Mesenchymal stem cell (in vitro differentiated cells and primary cell): ENCODE results near the gene CFAP97.
A peak's percentile ranks its signal among the peaks of the same experiment; 100 is the strongest.

ENCODE experiments used
- DNase-seq: peaks from one replicate; pipeline ENCODE4 v3.0.0-alpha.2; 2013
- H2AFZ ChIP-seq: one replicate; pipeline ENCODE4 v1.6.1; 2013; ENCODE audit warnings: low read depth, mild to moderate bottlenecking, control low read depth, inconsistent platforms, low read length, moderate library complexity
- H2AK5ac ChIP-seq: 2 replicates; pipeline ENCODE4 v1.6.1; 2013; ENCODE audit warnings: low read length, moderate library complexity, mild to moderate bottlenecking, inconsistent platforms; ENCODE audit not compliant: severe bottlenecking
- H2BK120ac ChIP-seq: one replicate; pipeline ENCODE4 v1.6.1; 2013; ENCODE audit warnings: low read depth, mild to moderate bottlenecking, inconsistent platforms, low read length, moderate library complexity
- H2BK12ac ChIP-seq, 2 experiments: one replicate each; pipeline ENCODE4 v1.6.1; 2013; ENCODE audit warnings: inconsistent platforms in 2 of 2, low read length in 2 of 2, mild to moderate bottlenecking in 2 of 2, moderate library complexity in 2 of 2, control low read depth in 1 of 2
- H2BK15ac ChIP-seq: one replicate; pipeline ENCODE4 v1.6.1; 2013; ENCODE audit warnings: mild to moderate bottlenecking, low read depth, inconsistent platforms; ENCODE audit not compliant: poor library complexity, severe bottlenecking
- H2BK5ac ChIP-seq: 2 replicates; pipeline ENCODE4 v1.6.1; 2013; ENCODE audit warnings: low read depth, mild to moderate bottlenecking, low read length, control low read depth, inconsistent platforms; ENCODE audit not compliant: poor library complexity, severe bottlenecking
- H3K14ac ChIP-seq, 2 experiments: one replicate each; pipeline ENCODE4 v1.6.1; 2013; ENCODE audit warnings: inconsistent platforms in 2 of 2, low read length in 2 of 2, control low read depth in 1 of 2, mild to moderate bottlenecking in 1 of 2, moderate library complexity in 1 of 2
- H3K18ac ChIP-seq, 2 experiments: one replicate each; pipeline ENCODE4 v1.6.1; 2013; ENCODE audit warnings: inconsistent platforms in 2 of 2, low read length in 2 of 2, control low read depth in 1 of 2, low read depth in 1 of 2, mild to moderate bottlenecking in 1 of 2
- H3K23ac ChIP-seq, 2 experiments: one replicate each; pipeline ENCODE4 v1.6.1; 2013; ENCODE audit warnings: inconsistent platforms in 2 of 2, low read length in 2 of 2, mild to moderate bottlenecking in 2 of 2, moderate library complexity in 2 of 2, control low read depth in 1 of 2
- H3K27ac ChIP-seq: 2 replicates; pipeline ENCODE4 v1.5.1; 2013; ENCODE audit warnings: mild to moderate bottlenecking, moderate library complexity, low read length, control low read depth, inconsistent platforms; ENCODE audit not compliant: poor library complexity, severe bottlenecking
- H3K27me3 ChIP-seq, 2 experiments: 2 replicates each; pipeline versions ENCODE4 v1.6.1 to v1.7.0; 2013; ENCODE audit warnings: low read length in 2 of 2, mild to moderate bottlenecking in 2 of 2, moderate library complexity in 2 of 2, control low read depth in 1 of 2, inconsistent platforms in 1 of 2; ENCODE audit not compliant: control insufficient read depth in 1 of 2, insufficient read depth in 1 of 2
- H3K36me3 ChIP-seq, 2 experiments: 2 replicates each; pipeline versions ENCODE4 v1.6.1 to v1.7.0; 2013; ENCODE audit warnings: low read length in 2 of 2, control low read depth in 1 of 2, inconsistent platforms in 1 of 2, low read depth in 1 of 2, mild to moderate bottlenecking in 1 of 2; ENCODE audit not compliant: insufficient read depth in 2 of 2, control insufficient read depth in 1 of 2
- H3K4ac ChIP-seq, 2 experiments: one replicate each; pipeline ENCODE4 v1.6.1; 2013; ENCODE audit warnings: inconsistent platforms in 2 of 2, low read length in 2 of 2, mild to moderate bottlenecking in 2 of 2, moderate library complexity in 2 of 2, control low read depth in 1 of 2, low read depth in 1 of 2
- H3K4me1 ChIP-seq: 2 replicates; pipeline ENCODE4 v1.6.1; 2013; ENCODE audit warnings: low read depth, low read length, control low read depth; ENCODE audit not compliant: control insufficient read depth, insufficient read depth
- H3K4me2 ChIP-seq: 2 replicates; pipeline ENCODE4 v1.6.1; 2013; ENCODE audit warnings: low read length, mild to moderate bottlenecking, inconsistent platforms; ENCODE audit not compliant: poor library complexity, severe bottlenecking
- H3K4me3 ChIP-seq, 2 experiments: 2 replicates each; pipeline versions ENCODE4 v1.5.1 to v1.7.0; 2013; ENCODE audit warnings: low read length in 2 of 2, mild to moderate bottlenecking in 2 of 2, control low read depth in 1 of 2, low read depth in 1 of 2; ENCODE audit not compliant: insufficient read depth in 1 of 2
- H3K79me1 ChIP-seq: replicated peaks from 2 replicates; pipeline ENCODE4 v1.6.1; 2013; ENCODE audit warnings: mild to moderate bottlenecking, control low read depth, low read length, inconsistent platforms; ENCODE audit not compliant: poor library complexity, severe bottlenecking
- H3K9ac ChIP-seq: 2 replicates; pipeline ENCODE4 v1.7.0; 2013; ENCODE audit warnings: mild to moderate bottlenecking, low read length, moderate library complexity
- H3K9me3 ChIP-seq: 2 replicates; pipeline ENCODE4 v1.7.0; 2013; ENCODE audit warnings: mild to moderate bottlenecking, low read length; ENCODE audit not compliant: control insufficient read depth
- H4K8ac ChIP-seq: one replicate; pipeline ENCODE4 v1.6.1; 2013; ENCODE audit warnings: inconsistent platforms, mild to moderate bottlenecking, low read length, moderate library complexity
- H4K91ac ChIP-seq: one replicate; pipeline ENCODE4 v1.6.1; 2013; ENCODE audit warnings: mild to moderate bottlenecking, low read length, inconsistent platforms
- WGBS: methylation state at CpG from one replicate; pipeline ENCODE4 v1.1.7; 2013; ENCODE audit warnings: mixed read lengths; 5-methylcytosine and 5-hydroxymethylcytosine counted together

CFAP97 gene

GRCh38 chr4:185186769-185187168, 17.0 kb downstream of the CFAP97 start:
- Histone ChIP-seq H2BK15ac (no peak overlapping the region), H2AK5ac (no peak overlapping the region), H3K23ac (no peak overlapping the region), H2BK5ac (no peak overlapping the region), H2BK120ac (no peak overlapping the region), H4K91ac (no peak overlapping the region), H3K4me3 (no peak overlapping the region), H3K18ac (no peak overlapping the region), H3K4me1 (no peaks in the 10 kb centered on the region), H3K27ac (no peak overlapping the region), H3K4me2 (no peak overlapping the region), H2AFZ (no peak overlapping the region), H3K9me3 (no peaks in the 10 kb centered on the region), H3K27me3 (no peaks in the 10 kb centered on the region), H3K79me1 (peaks cover 13% of the 10 kb centered on the region), H3K9ac (no peak overlapping the region), H2BK12ac (no peak overlapping the region), H3K4ac (no peak overlapping the region), H3K14ac (no peak overlapping the region), H3K36me3 (peaks cover 4 to 38% of the 10 kb centered on the region in 2 experiments), H4K8ac (no peak overlapping the region)
- DNase-seq = no peak
- WGBS = 63% methylated on average over 1 of the region's 3 CpGs

GRCh38 chr4:185183622-185184281, 20.0 kb downstream of the CFAP97 start:
- WGBS = 70% methylated on average over 3 of the region's 6 CpGs
- Histone ChIP-seq H3K4me2 (no peak overlapping the region), H3K18ac (no peak overlapping the region)

GRCh38 chr4:185182239-185182638, 21.6 kb downstream of the CFAP97 start:
- Histone ChIP-seq H2BK15ac (no peak overlapping the region), H3K4me1 (no peaks in the 10 kb centered on the region), H4K8ac (no peak overlapping the region), H3K79me1 (peaks cover 20% of the 10 kb centered on the region), H2AFZ (no peak overlapping the region), H3K36me3 (peaks cover 3 to 6% of the 10 kb centered on the region in 2 experiments), H2BK5ac (no peak overlapping the region), H3K27ac (no peak overlapping the region), H2AK5ac (no peak overlapping the region), H3K9me3 (no peaks in the 10 kb centered on the region), H3K23ac (no peak overlapping the region), H2BK120ac (no peak overlapping the region), H3K4me3 (no peak overlapping the region), H3K9ac (no peak overlapping the region), H4K91ac (no peak overlapping the region), H2BK12ac (no peak overlapping the region), H3K27me3 (no peaks in the 10 kb centered on the region), H3K18ac (no peak overlapping the region), H3K4me2 (no peak overlapping the region), H3K14ac (no peak overlapping the region), H3K4ac (no peak overlapping the region)
- 38% methylated on average over 2 of the region's 2 CpGs for WGBS
- DNase-seq = no peak

More at GRCh38 chr4:185183622-185184281, 20.0 kb downstream of the CFAP97 start:
- no peak overlapping the region for H3K23ac ChIP-seq
- no peak overlapping the region for H2BK15ac ChIP-seq
- no peak overlapping the region for H4K8ac ChIP-seq
- H3K27me3 ChIP-seq = no peaks in the 10 kb centered on the region
- no peak overlapping the region for H2BK12ac ChIP-seq
- H2BK120ac ChIP-seq = no peak overlapping the region
- no peak overlapping the region for H3K9ac ChIP-seq
- H3K9me3 ChIP-seq = no peaks in the 10 kb centered on the region
- no peak overlapping the region for H2AK5ac ChIP-seq
- no peak overlapping the region for H3K4ac ChIP-seq
- H2BK5ac ChIP-seq = no peak overlapping the region
- no peaks in the 10 kb centered on the region for H3K4me1 ChIP-seq
- peak; percentile 89 for DNase-seq
- no peak overlapping the region for H3K27ac ChIP-seq
- H3K14ac ChIP-seq = no peak overlapping the region
- H3K4me3 ChIP-seq = no peak overlapping the region
- H3K79me1 ChIP-seq = peaks cover 20% of the 10 kb centered on the region
- H2AFZ ChIP-seq = no peak overlapping the region
- H4K91ac ChIP-seq = no peak overlapping the region
- H3K36me3 ChIP-seq = peaks cover under 1 to 17% of the 10 kb centered on the region in 2 experiments

GRCh38 chr4:185179488-185179887, 24.3 kb downstream of the CFAP97 start:
- Histone ChIP-seq H4K8ac (no peak overlapping the region), H3K4me3 (no peak overlapping the region), H2BK15ac (no peak overlapping the region), H3K9ac (no peak overlapping the region), H2BK5ac (no peak overlapping the region), H2BK12ac (no peak overlapping the region), H3K36me3 (peaks cover 6 to 14% of the 10 kb centered on the region in 2 experiments), H4K91ac (no peak overlapping the region), H3K4me1 (no peaks in the 10 kb centered on the region), H3K4me2 (no peak overlapping the region), H3K9me3 (no peaks in the 10 kb centered on the region), H3K79me1 (peaks cover 18% of the 10 kb centered on the region), H3K23ac (no peak overlapping the region), H2AK5ac (peak overlapping the region; percentile 83), H3K14ac (no peak overlapping the region), H3K27ac (no peak overlapping the region), H3K4ac (peak overlapping the region in 1 of 2 experiments; percentile 61), H3K18ac (no peak overlapping the region), H2AFZ (no peak overlapping the region), H3K27me3 (no peaks in the 10 kb centered on the region), H2BK120ac (no peak overlapping the region)
- 99% methylated on average over 3 of the region's 3 CpGs for WGBS
- DNase-seq = no peak
